Retinal pigment epithelial cell (primary cell): ENCODE data around the gene CD82.

Experiments used
- DNase-seq: peaks from one replicate; pipeline ENCODE4 v3.0.0-alpha.2; 2010; ENCODE audit warnings: low read depth
- H3K4me3 ChIP-seq: 2 replicates; pipeline ENCODE4 v1.5.1; 2011; ENCODE audit warnings: mild to moderate bottlenecking, low read length, control low read depth, moderate library complexity
- CTCF ChIP-seq: conservative IDR thresholded peaks from 2 replicates; pipeline ENCODE4 v1.5.1; 2011; ENCODE audit warnings: low read depth, low read length, control low read depth, inconsistent platforms

CD82 gene

GRCh38 chr11:44565211-44565952, at the start of gene CD82:
TSS of gene CD82 (plus strand) at chr11:44565663. CDS start at chr11:44594663, 29,000 bp downstream.
- peak; percentile 7 for TF ChIP-seq CTCF
- H3K4me3 ChIP-seq, result peak within 1 kb of the TSS; percentile 64
- DNase-seq, result peak; percentile 93

- TF ChIP-seq CTCF, result no peak
- no peak overlapping the region for H3K4me3 ChIP-seq
- no peak for DNase-seq
These were observed 48.6 kb upstream of the CD82 start for GRCh38 chr11:44516688-44517507.

- H3K4me3 ChIP-seq, result no peak overlapping the region
- DNase-seq, result no peak
- no peak for TF ChIP-seq CTCF
These were observed 47.9 kb upstream of the CD82 start for GRCh38 chr11:44517541-44517940.

- no peak overlapping the region for H3K4me3 ChIP-seq
- DNase-seq, result no peak
- TF ChIP-seq CTCF, result no peak
These were observed 46.4 kb upstream of the CD82 start for GRCh38 chr11:44518968-44519550.

- no peak overlapping the region for H3K4me3 ChIP-seq
- no peak for DNase-seq
- no peak for TF ChIP-seq CTCF
These were observed 45.3 kb upstream of the CD82 start for GRCh38 chr11:44519989-44520737.

- no peak for DNase-seq
- TF ChIP-seq CTCF, result no peak
These were observed 44.3 kb upstream of the CD82 start for GRCh38 chr11:44521148-44521547.

More at GRCh38 chr11:44521148-44521547, 44.3 kb upstream of the CD82 start:
- no peak overlapping the region for H3K4me3 ChIP-seq
